SIG-M5 treated with dmso at 0.1 percent for 504 hours (cell line): ENCODE measurements around the gene PSD4.
A peak's percentile ranks its signal among the peaks of the same experiment; 100 is the strongest.

Experiments used
- DNase-seq: peaks from one replicate; lab custom pipeline; 2025; ENCODE audit not compliant: unreplicated experiment; lab: John Stamatoyannopoulos, UW

The PSD4 gene

DNA sequence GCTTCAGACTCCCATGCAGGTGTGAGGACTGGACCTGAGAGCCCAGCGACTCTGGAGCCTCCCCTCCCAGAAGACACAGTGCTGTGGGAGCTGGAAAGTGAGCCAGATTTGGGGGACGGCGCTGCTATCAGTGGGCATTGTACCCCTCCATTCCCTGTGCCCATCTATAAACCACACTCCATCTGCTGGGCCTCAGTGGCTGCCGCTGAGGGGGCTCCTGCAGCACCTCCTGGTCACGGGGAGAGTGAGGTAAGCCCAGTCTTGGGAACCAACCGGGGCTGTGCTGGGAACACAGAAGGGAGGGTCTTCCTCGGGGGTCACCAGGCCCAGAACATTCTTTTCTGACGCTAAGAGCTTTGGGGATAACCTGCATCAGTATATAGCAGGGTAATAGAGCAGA is 9.5 kb downstream of the PSD4 start:
- DNase-seq, result no peak

DNA sequence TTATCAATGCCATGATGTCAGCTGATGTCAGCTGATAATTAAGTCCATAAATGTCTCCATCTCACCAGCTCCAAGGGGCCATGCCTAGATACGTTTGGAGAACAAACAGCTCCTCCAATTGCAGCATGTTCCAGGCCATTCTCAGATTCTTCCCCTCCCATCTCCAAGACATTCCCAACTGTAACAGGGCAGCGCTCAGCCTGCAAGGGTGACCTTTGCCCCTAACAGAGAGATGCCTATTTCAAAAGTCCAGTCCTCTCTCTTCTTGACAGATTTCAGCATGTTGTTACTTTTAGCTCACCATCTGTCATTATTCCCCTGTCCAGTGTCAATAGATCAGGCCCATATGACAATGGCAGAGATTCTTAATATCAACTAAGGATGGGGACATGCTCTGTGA is 9.9 kb downstream of the PSD4 start:
- DNase-seq, result no peak

DNA sequence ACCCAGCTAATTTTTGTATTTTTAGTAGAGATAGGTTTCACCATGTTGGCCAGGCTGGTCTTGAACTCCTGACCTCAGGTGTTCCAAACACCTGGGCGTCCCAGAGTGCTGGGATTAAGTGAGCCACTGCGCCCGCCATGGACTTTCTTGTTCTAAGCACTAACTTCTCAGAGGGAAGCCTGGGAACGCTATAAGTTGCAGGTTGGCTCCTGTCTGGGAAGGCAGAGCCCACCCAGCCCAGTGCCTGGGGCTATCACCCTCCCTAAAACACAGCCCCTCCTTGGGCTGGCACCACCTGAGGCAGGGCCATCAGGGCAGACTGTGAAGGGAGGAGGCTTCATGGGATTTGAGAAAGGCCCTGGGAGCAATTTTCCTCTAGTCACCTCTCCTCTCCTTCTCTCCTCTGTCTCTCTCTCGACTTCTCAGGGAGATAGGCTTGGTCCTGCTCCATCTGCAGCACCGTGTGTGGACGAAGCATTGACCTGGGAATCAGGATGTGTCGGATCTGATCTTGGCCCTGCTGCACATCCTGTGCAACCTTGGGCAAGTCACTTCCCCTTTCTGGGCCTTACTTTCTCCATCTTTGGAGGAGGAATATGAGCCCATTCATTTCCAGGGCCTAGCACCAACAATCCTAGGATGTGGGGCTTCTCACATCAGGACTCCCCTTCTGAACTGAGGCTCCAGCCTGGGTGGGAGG is 10.9 kb downstream of the PSD4 start:
- no peak for DNase-seq

DNA sequence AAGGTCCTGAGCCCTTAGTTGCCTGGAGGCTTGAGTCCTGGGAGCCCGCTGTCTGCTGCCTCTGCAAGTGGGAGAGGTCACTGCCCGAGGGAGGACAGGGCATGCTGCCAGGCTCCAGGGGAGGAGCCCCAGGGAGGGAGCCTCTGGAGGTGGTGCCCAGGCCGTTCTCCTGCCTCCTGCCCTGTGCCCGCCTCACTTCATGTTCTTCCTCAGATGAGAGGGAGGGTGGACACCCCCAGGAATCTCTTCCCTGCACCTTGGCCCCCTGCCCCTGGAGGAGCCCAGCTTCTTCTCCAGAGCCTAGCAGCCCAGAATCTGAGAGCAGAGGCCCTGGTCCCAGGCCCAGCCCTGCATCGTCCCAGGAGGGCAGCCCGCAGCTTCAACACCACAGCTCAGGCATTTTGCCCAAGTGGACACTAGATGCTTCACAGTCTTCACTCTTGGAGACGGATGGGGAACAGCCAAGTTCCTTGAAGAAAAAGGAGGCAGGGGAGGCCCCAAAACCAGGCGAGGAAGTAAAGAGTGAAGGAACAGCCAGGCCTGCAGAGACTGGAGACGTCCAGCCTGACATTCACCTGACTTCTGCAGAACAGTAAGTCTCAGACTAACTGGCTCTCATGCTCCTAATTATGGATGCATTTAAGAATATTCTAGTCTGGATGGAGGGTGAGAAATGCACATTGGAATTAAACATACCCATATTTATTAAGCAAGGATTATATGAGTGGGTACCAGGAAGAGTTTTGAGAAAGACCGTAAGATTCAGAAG is 12.1 kb downstream of the PSD4 start:
- no peak for DNase-seq

DNA sequence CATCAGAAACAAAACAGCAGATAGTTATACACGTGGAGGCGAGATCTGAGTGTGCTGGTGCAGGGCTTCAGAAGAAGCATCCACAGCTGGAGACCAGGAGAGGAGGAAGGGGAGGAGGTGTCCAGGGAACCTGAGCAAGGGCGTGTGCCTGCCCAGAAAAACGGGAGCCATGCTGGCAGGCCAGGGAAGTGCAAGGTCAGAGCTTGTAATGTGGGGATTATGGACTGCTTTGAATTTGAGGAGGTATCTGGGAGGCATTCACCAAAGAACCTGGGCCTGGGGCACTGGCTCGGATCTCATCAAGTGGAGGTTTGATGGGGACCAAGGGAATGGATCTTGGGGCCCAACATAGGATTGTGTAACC is 12.6 kb downstream of the PSD4 start:
- DNase-seq, result no peak

DNA sequence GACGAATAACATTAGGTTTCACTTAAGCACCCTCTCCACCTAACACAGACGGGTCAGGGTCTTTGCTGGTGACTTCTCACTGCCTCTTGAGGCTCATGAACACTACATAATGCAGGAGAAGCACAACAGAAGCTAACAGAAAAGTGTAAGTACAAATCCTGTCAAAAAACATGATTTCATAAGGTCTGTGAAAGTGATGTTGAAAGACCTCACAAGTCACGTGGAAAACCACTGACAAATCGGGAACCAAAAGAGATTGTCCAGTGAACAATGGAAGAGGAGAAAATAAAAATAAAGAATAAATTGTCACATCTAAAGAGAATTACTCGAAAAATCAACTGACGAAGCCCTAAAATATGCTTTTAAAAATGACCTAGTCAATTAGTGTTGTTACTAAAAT is 14.0 kb downstream of the PSD4 start:
- peak; percentile 57 for DNase-seq

DNA sequence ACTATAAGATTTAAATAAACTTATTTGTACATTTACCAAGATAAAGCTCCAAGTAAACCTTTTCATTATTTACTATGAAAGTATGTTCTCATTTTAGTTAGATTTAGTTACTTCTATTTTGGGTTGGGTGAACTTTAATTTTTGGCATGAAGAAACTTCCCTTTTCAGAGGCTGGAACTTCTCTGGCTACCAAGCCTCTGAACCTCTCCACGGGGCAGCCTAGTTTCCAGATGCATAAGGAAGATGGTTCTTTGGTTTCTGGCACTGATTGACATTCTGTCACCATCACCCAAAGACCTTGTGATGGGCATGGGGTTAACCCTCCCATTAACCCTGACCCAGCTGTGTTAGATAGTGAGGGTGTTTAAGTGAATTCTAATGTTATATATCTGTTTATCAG is 17.1 kb downstream of the PSD4 start:
- no peak for DNase-seq

DNA sequence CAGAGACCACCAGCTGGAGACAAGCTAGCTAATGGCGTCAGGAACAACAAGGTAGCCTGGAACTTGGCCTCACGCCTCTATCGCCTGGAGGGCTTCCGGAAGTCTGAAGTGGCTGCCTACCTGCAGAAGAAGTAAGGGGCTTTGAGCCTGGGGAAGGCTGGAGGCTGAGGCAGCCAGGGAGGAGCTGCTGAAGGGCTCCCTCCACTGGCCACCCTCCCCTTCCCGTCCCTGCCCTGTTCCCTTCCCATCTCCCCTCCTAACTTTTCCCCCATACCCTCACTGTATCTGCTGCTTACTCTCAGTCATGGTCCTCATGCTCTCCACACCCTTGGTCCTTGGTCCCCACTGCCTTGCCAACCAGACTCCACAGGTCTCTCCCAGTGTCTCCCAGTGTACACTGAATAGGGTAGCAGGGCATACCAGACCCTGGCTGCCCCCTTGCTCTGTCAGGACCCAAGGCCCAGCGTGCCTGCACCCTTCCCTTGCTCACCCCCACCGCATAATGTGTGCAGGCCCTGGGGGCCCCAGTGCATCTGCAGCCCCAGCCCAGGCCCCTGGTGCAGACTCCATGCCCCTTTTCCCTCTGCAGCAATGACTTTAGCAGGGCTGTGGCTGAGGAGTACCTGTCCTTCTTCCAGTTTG is 18.8 kb downstream of the PSD4 start:
- DNase-seq, result no peak

DNA sequence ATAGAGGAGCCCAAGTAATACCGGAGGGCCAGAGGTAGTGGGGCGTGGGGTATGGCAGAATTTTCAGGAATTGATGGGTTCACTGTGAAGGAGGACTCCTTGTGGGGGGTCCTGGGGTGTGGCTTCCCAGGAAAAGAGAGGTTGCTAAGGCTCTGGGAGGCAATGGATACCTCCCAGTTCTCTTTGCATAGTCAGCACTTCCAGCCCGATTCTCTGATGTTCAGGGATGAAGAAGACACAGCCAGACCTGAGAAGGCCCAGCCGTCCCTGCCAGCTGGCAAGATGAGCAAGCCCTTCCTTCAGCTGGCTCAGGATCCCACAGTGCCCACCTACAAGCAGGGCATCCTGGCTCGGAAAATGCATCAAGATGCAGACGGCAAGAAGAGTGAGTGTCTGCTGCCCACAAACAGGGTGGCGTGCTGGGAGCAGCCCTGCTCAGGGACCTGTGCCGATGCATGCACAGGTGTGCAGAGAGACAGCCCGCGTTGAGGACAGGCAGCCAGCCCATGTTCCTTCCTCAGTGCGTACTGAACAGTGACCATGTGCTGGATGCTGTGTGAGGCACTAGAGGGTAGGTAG is 22.2 kb downstream of the PSD4 start:
- no peak for DNase-seq

DNA sequence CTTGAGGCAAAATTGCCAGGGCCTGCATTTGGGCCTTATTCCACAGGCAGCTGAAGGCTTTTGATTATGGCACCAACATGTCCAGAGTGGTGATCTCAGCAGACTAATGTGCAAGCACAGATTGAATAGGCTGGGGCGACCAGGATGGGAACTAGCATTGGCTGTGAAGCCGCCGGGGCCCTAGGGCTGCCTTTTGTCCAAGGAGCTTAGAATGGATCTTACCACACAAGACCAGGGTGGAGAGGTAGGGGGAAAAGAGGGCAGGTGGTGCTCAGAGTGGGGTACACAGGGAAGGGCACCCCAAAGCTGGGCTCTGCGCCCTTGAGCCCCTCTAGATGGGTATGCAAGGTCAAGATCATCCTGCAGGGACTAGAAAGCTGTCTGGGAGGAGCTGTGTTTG is 23.1 kb downstream of the PSD4 start:
- DNase-seq, result no peak

DNA sequence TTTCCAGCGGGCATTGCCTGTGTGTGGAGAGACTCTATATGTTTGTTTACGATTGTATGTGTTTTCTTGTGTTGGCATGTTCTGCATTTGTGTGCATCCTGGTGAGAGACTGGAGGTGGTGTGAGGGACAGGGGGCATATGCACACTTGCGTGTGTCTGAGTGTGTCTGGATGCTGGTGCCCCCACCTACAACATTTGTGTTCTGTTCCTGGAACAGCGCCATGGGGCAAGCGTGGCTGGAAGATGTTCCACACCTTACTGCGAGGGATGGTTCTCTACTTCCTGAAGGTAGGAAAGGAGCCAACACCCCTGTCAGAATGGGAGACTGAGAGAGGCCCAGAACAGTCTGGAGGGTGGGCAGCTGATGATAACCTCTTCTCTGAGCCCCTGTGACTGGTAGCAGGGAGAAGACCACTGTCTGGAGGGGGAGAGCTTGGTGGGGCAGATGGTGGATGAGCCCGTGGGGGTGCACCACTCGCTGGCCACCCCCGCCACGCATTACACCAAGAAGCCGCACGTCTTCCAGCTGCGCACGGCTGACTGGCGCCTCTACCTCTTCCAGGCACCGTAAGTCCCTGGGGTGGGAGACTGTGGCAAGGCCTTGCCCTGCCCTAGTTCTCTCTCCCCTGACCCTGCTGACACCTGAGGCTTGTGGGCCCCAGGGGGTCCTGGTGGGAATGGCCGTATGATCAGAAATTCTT is 23.7 kb downstream of the PSD4 start:
- DNase-seq, result no peak

DNA sequence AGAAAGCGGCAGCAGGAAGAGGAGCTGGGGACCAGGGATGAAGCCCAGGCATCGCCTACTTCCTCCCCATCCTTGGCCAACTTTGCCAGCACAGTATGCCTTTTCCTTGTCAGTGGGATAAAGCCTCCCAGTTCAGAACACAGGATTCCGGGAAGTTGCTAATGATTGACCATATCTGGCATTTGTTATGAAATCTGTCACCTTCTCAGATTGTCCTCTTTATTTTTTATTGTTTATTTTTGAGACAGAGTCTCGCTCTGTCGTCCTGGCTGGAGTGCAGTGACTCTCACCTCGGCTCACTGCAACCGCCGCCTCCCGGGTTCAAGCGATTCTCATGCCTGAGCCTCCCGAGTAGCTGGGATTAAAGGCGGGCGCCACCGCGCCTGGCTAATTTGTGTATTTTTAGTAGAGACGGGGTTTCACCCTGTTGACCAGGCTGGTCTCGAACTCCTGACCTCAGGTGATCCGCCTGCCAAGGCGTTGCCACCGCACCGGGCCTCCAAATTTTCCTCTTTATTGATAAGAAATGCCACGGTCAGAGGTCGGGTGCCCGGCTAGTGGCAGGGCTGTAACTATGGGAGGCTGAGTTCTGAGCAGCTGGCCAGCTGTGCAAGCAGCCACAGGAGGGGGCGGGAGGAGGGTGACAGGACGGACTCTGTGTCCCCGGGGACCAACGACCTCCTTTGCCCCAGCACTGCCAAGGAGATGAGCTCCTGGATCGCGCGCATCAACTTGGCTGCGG is 24.4 kb downstream of the PSD4 start:
- no peak for DNase-seq

DNA sequence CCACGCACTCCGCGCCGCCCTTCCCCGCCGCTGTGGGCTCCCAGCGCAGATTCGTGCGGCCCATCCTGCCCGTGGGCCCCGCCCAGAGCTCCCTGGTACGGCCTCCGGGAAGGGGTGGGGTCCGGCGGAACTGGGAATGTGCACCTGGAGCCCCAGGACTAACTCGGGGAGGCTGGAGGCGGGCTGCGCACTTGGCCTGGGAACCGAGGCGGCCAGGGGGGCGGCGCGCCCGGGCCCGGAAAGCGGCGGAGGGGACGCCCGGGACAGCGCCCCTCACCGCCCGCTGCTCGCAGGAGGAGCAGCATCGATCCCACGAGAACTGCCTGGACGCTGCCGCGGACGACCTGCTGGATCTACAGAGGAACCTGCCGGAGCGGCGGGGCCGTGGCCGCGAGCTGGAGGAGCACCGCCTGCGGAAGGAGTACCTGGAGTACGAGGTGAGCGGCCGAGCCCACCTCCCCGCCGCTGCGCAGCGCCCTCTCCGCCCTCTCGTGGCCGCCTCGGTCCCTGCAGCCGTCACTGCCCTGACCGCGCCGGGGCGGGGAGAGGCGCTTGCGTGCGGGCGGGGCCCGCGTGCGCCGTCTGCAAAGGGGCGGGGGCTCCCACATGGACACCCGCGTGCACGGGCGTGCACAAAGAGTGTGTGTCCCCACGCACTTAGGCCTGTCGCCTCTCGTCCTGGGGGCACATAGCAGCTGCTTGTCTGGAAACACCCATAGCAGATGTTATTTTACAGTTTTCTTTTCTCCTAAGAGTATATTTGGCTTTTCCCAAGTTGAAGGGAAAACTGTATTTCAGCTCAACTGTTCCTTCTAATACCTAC is 25.2 kb downstream of the PSD4 start:
- no peak for DNase-seq

DNA sequence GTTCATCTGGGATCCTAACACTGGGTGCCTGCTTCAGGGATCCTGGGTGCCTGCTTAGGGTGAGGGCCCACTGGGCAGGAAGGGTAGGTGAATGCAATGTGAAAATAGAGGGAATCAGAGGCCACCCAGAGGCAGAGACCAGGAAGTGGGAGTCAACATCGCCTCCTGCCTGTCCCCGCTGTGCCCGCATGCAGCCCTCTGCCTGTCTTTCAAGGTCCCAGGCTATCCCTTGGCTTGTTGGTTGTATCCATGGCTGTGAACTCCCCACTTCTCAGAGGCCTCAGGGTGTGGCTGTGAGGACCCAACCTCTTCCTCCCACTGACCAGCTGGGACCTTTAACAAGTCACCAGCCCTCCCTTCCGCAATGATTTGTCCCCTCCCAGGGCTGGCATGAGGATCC is 26.5 kb downstream of the PSD4 start:
- DNase-seq, result no peak

DNA sequence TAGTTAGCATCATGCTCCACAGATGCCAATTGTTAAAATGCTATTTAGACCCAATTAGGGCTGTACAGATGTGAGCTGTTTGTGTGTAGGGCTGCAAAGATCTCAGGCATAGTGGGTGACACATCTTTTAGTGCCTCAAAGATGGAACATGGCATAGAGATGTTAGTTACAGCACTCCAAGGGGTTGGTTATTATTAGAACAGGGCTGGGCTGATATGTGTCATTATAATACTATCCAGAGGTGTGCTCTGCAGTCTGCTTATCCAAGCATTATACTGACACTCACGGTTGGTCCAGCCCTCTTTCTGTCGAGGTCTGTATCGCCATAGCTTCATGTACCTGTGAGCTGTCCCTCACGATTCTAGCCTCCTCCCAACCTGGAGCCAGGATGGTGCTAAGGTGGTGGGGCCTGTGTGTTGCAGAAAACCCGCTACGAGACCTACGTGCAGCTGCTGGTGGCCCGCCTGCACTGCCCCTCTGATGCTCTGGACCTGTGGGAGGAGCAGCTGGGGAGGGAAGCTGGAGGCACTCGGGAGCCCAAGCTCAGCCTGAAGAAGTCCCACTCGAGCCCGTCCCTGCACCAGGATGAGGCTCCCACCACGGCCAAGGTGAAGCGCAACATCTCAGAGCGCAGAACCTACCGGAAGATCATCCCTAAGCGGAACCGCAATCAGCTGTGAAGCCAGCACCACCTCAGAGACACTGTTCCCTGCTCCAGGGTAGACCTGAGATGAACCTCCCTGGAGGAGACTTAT is 27.1 kb downstream of the PSD4 start:
- no peak for DNase-seq

DNA sequence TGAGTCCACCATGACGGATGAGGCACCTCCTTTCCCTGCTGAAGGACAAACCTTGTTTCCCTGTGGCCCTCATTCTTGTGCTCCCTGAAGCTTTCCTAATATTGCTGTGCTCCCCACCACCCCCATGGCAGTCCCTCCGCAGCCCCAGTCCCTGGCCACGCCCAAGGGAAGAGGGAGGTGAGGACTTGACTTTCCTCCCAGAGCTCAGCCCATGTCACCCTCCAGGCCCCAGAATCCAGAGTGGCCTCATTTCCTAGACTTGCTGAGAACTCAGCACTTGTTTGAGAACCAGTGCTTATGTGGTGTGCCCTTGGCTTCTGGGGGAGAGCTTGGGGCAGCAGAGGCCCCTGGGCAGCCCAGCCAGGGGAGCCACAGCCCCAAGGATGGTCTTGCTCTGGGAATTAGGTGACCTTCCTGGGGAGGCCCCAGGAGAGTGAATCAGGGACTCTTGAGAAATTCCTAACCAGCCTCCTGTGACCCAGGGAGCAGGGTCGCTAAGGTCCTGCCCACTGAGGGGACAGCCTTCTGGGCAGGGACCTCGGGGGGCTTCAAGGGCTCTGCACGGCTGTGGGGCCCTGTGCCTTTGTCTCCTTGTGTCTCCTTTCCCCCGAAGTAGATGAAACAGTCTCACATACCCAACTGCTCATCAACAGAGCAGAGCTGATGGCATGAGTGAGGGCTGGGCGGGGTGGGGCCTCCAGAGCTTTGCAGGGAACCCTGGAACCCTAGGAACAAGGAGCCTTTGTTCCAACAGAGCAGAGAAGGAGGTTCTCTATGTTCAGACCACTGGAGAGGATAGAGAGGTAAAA is 27.9 kb downstream of the PSD4 start:
- DNase-seq, result no peak

DNA sequence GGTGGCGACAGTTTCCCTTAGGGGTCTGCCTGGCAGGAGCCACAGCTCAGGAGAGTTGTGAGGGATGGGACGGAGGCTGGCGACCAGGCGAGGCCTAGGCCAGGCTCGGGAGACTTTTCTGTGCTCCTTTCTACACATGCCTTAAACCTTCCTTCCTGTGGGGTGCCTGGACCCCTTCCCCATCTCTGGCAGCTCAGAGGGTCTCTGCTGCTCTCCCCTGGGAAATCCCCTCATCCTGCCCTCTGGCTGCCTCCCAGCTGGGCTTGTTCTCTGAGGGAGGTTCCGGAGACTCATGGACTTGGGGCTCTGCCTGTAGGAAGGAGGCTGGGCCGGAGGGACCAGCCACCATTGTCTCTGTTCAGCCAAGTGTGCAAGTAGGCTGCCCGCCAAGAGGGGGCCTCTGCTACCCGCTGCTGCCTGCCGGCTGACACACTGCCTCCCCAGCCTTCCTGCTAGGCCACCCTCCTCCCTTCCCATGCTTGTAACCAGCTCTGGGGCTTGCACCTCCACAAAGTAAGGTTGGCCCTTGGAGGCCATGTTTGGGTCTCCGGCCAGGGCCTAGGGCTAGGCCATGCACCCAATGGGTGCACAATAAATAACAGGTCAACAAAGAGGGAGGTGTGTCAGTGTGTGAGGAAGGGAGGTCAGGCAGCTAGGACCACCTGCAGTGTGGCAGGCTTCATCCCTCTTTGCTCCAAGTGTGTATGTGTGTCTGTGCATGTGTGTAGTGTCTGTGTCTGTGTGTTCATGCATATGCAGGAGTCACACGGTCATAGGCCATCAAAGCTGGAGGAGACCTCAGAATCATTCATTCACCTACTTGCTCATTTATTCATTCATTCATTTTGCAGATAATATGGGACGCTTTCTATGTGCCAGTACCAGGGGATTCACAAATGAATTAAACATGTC is 28.8 kb downstream of the PSD4 start:
- no peak for DNase-seq
